Measurements from ENCODE around the gene UGT8.
"Not testable (repeated sequence)": the region's sequence is repeated elsewhere in the genome, so short reads cannot be mapped to it uniquely, and the experiment has no call there.

- TF ChIP-seq POLR2AphosphoS5 (IDR thresholded peaks at IDR 0.05; ENCODE audit: low read depth, low read length); TAF1 (IDR thresholded peaks at IDR 0.05; ENCODE audit: borderline replicate concordance, low read depth, low read length); CTCF (IDR thresholded peaks at IDR 0.05); RCOR1 (IDR thresholded peaks at IDR 0.05; ENCODE audit: low read length); GATA2 (CRISPR knock-in tag; IDR thresholded peaks at IDR 0.05); EP300 (IDR thresholded peaks at IDR 0.05; ENCODE audit: borderline replicate concordance in 1 of 2, low read depth in 1 of 2, low read length in 1 of 2); RAD21 (IDR thresholded peaks at IDR 0.05; ENCODE audit: low read length); TCF12 (IDR thresholded peaks at IDR 0.05): not testable (repeated sequence)
Measured at GRCh38 chr4:114590360-114590759, 8.2 kb upstream of the UGT8 start.

Measured in SK-N-SH (cell line).